Measurements from ENCODE around the gene RALGPS1.

Gene RALGPS1, protein sequence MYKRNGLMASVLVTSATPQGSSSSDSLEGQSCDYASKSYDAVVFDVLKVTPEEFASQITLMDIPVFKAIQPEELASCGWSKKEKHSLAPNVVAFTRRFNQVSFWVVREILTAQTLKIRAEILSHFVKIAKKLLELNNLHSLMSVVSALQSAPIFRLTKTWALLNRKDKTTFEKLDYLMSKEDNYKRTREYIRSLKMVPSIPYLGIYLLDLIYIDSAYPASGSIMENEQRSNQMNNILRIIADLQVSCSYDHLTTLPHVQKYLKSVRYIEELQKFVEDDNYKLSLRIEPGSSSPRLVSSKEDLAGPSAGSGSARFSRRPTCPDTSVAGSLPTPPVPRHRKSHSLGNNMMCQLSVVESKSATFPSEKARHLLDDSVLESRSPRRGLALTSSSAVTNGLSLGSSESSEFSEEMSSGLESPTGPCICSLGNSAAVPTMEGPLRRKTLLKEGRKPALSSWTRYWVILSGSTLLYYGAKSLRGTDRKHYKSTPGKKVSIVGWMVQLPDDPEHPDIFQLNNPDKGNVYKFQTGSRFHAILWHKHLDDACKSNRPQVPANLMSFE

DNA sequence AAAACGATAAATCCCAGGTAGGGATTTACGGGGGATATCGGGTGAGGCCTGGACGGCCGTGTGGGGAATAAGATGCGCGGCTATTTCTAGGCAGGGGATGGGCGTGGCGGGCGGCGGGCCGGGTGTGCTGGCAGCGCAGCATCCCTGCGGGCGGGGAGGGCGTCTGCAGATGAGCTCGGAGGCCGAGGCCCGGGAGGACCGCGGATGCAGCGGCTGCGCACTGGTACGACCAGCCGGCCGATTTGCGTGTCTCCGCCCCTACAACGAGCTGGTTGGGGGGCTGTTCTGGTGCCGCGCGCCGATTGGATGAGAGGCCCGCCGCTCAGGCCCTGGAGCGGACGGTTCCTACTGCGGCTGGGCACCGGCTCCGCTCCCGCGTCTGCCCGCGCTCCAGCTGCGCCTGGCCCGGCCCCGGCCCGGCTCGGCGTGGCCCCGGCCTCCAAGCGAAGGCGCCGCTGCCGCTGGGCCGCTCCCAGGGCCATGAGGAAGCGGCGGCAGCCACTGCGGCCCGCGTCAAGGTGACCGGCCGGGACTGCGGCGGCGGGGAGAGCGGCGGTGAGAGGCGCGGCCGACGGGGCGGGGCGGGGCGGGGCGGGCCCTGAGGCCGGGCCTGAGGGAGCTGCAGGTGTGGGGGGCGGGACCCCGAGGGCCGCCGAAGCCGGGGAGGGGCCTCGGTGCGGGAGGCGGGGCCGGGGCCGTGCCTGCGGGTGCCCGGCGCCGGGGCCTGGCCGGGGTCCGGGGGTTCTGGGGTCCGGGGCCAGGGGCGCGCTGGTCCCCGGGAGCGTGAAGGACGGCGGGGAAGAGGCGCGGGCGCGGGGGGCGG is at the start of gene RALGPS1:
RALGPS1 (plus strand) TSS at position 325 of the 823 bp plus-strand sequence. CDS start 47,508 bp downstream, outside the sequence.
- peak; percentile 96 for DNase-seq (ENCODE audit: low read depth)

DNA sequence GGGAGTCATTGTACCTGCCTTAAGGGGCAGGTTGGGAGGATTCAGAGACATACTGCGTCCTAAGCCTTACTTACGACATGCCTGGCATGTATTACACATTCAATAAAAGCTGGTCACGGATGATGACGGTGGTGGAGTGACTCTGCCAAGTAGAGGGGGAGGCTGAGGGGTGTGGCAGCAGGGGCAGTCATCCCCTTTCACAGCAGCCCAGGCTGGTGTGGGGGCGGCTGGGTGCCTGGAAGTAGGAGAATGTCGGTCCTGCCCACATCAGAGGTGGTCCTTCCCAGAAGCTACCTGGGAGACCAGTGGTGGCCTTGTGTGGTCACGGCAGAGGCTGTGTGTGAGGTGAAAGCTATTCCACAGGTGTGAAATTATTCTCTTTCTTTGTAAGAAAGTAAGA is 45.2 kb upstream of the RALGPS1 start:
- no peak for DNase-seq (ENCODE audit: low read depth)

DNA sequence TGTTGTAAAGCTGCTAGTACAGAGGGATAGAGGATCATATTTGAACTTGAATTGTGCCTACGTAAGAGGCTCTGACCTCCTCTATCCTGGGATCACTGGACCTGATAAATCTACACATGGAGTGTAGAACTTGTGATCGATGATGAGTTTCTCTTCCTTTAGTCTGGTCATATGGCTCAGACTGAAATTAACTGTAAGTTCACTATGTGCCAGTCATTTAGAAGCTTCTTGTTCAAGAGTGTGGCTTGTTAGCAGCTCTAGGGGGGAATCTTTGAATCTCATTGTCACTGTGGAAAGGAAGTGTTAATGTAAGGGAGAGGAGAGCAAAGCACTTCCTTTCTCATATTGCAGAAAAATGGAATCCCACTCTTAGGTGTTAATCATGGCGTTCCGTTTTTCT is 42.1 kb upstream of the RALGPS1 start:
- no peak for DNase-seq (ENCODE audit: low read depth)

DNA sequence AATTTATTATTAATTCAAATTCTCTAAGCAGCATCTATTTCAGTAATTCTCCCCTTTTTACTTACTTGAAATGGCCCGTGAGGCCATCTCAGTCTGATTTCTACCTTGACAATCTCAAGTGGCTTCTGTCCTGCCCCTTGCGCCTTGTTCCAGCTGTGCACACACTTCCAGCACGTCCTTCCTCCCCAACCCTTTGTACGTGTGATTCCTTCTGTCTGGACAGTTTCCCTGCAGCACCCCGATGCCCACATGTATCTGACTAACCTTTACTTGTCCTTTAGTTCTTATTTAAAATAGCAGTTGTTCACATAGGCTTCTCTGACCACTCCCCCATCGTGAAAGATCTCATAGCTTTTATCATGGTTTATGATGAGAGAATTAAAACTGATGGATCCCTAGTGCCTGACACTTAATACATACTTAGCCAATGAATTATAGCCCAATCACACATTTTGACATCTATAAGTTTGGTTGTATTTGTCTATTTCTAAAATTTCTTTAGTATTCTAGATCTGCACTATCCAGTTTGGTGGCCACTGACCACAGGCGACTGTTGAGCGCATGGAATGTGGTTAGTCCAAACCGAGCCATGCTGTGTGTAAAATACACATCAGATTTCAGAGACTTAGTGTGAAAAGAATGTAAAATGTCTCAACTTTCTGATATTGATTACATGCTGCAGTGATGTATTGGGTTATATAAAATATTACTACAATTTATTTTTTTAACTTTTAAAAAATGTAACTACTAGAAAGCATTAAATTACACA is 39.9 kb upstream of the RALGPS1 start:
- peak; percentile 19 for DNase-seq (ENCODE audit: low read depth)

DNA sequence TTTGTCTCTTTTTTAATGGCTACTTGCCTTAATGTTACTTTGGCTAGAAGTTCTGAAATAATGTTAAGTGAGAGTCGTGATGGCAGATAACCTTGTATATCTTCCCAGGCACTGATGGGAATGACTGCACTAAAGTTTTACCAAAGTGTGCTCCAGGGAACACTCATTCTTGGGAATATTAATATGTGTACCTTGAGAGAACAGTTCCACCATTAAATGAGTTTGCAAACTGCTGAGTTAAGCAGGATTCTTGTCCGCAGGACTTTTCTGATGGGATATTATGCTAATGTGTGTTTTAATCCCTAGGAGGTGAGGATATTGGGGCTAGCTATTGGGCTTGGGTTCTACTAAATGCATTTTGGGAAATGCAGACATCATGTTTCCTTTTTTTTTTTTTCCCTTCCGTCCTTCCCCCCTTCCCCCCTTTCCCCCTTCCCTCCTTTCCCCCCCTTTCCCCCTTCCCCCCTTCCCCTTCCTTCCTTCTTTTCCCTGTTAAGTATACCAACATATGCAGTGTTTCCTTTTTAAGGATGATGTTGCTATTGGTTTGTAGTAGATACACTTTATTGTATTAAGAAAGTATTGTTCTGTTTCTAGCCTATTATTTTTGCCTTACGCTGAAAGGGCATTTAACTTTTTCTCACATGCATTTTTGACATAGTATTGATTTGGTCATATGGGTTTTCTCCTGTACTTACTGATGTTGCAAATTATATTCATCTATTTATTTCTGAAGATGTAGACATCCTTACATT is 38.6 kb upstream of the RALGPS1 start:
- DNase-seq (ENCODE audit: low read depth), result no peak

DNA sequence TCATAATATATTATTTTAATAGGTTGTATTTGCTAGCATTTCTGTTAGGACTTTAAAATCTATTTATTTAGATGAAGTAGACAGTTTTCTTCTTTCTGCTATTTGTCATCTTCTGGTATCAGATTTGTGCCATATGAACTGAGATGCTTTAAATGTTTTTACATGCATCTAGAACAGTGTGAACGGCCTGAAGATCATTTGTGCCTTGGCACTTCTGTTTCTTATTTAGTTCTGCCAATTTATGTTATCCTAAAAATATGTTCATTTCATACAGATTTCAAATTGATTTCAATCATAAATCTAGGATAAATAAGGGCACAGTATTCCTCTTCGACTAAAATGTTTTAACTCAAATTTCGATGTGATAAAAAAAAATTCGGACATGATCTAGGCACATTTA is 38.1 kb upstream of the RALGPS1 start:
- no peak for DNase-seq (ENCODE audit: low read depth)

DNA sequence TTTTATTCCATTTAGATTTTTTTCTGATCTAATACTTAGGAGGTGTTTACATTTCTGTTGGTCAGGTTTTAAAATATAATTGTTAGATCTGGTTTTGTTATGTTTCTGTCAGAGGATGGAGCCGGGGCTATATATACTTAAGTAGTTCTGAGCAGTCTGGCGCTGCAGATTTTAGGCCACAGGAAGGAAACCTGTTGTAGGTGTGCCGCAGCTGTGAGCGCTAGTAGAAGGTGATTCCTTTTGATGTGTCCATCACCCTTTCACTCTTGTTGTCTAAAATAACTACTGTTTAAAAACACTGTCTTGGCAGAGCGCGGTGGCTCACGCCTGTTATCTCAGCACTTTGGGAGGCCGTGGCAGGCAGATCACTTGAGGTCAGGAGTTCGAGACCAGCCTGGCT is 37.2 kb upstream of the RALGPS1 start:
- DNase-seq (ENCODE audit: low read depth), result no peak

DNA sequence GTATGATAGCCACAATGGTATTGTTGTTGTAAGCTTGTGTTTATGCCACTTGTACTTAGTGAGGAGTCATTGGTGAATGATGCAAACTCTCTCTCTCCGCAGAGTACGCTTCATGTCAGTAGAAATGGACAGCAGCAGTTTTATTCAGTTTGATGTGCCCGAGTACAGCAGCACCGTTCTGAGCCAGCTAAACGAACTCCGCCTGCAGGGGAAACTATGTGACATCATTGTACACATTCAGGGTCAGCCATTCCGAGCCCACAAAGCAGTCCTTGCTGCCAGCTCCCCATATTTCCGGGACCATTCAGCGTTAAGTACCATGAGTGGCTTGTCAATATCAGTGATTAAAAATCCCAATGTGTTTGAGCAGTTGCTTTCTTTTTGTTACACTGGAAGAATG is 35.3 kb upstream of the RALGPS1 start:
- no peak for DNase-seq (ENCODE audit: low read depth)

DNA sequence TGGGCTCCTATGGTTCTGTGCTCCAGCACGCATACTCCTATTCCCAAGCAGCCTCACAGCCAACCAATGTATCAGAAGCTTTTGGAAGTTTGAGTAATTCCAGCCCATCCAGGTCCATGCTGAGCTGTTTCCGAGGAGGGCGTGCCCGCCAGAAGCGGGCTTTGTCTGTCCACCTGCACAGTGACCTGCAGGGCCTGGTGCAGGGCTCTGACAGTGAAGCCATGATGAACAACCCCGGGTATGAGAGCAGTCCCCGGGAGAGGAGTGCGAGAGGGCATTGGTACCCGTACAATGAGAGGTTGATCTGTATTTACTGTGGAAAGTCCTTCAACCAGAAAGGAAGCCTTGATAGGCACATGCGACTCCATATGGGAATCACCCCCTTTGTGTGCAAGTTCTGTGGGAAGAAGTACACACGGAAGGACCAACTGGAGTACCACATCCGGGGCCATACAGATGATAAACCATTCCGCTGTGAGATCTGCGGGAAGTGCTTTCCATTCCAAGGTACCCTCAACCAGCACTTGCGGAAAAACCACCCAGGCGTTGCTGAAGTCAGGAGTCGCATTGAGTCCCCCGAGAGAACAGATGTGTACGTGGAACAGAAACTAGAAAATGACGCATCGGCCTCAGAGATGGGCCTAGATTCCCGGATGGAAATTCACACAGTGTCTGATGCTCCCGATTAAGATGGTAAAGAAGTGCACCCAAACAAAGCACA is 34.2 kb upstream of the RALGPS1 start:
- DNase-seq (ENCODE audit: low read depth), result no peak

DNA sequence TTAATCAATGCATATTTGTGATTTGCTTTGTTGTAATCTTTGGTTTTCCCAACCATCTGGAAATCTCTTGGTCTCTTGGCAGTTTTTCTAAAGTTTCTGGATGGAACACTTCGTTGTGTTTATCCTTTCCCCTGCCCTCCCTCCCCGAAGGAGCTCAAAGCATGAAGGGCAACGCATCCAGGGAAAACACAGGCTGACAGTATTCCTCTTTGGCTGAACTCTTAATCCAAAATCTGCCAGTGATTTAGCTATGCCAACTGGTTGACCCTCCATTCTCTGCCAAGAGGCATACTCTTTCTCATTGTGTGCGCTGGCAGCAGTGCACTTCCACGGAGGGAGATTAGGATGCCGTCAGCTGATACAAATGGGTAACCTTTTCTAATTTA is 33.6 kb upstream of the RALGPS1 start:
- no peak for DNase-seq (ENCODE audit: low read depth)

DNA sequence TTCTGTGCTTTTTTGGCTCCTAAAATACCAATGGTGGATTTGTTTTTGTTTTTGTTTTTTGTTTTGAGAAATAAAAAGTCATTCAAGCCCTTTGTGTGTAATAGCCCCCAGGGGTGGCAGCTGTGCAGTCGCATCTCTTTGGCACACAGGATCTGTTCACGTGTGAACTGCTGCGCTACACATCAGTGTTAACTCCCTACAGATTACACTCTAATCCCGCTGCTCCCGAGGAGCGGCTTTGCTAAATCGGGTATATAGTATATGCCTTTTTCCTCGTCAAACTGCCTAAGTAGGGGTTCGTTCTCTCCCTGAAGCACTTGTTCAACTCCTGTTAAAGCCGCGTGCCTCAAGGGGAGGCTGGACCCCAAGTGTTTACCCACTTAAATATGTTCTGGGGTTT is 31.8 kb upstream of the RALGPS1 start:
- no peak for DNase-seq (ENCODE audit: low read depth)

DNA sequence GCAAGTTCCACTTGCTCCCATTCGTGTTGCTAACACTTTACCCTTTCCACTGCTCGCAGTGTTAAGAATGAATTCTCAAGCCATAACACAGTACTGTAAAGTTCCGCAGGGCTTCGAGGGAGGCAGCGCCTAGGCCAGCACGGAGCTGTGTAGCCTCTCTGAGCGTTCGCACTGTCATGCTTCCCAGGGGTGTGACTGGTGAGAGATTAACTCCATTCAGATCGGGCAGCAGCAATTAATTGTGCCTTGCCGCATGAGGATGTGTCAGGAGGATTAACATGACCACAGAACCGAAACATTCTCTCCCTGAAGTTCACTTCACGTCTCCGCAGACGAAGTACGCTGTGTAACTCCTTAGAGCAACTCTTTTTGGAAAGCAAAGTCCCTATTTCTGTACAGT is 30.9 kb upstream of the RALGPS1 start:
- DNase-seq (ENCODE audit: low read depth), result no peak

DNA sequence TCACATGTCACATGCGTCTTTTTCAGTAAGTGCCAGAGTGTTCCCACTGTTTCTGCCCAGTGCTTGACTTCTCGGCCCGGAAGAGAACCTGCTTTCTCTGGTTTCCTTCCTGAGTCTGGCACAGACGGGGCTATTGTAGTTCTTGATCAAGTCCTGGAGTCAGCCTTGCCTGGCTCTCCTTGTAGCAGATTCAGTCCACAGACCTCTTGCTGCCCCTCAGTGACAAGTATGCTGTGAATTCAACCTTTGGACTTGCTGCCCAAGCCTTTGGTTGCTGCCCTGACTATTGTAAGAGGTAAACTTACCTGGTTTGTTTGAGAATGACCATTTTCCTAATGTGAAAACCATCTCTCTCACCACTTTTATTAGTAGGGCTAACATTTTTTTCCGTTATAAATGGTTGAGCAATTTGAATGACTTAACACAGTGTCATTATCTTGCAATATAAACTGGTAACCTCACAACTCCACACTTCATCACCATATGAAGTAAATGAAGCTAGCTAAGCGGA is 29.4 kb upstream of the RALGPS1 start:
- peak; percentile 12 for DNase-seq (ENCODE audit: low read depth)

DNA sequence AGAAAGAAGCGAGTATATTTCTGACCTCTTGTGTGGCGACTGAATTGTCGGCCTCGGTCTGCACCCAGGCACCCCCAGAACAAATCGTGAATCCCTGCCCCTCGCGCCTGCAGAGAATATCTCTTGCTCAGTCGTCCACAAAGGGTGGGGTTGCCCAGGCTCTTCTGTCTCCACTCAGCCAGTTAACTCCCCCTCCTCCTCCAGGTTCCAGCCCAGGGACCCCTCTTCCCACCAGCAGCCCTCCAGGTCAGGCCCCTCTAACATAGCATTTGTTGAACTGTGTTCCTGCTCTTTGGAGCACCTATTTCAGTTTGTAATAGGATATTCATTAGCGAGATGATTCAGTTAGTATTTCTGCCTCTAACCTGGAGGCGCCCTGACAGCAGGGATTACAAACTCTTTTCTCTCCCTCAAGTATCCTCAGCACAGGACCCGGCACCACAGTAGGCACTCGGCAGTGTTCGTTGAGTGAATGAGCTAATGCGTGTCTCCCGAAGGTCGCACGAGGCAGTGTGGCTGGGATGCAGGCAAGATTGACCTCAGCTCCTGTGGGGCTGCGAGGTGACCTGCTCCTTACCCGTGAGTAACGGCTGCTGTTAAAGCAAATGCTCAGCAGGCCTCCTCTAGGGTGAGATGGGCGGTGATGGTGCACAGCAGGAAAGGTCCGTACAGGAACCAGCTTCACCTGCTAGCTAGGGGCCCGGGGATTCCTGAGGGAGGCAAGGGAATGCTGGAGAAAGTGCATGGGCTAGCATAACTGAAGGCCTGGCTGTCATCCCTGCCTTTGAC is 28.4 kb upstream of the RALGPS1 start:
- no peak for DNase-seq (ENCODE audit: low read depth)

DNA sequence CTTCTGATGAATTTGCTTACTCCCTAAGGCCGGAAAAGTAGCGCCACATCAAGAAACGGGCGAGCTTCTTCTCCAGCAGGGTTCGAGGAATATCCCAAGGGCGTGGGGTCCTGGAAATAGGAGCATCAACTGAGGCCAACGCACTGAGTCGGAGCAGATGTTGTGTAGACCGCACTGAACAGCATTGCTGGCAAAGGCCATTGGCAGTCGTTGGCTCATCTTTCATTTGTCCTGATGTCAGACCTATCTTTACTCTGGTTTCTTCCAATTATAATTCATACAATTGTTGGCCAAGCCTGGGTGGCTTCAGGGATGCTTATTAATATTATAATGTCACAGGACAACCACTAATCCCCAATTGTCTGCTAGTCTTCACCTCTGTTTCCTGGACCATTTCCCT is 27.7 kb upstream of the RALGPS1 start:
- no peak for DNase-seq (ENCODE audit: low read depth)

DNA sequence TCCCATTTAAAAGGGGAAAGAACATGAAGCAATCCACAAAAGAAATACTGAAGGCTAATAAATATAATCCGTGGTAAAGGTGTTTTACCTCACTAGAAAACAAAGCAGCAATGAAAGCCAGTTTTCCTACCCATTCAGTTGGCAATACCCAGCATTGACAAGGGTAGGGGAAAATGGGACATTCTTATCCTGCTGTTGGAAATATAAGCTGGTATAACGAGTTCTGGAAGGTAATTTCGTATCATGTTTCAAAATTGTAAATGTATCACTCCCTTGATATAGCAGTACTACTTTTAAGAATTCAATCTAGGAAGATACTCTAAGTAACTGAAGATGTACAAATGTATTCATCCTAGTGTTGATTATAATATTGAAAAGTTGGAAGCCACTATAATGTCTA is 22.9 kb upstream of the RALGPS1 start:
- DNase-seq (ENCODE audit: low read depth), result no peak

DNA sequence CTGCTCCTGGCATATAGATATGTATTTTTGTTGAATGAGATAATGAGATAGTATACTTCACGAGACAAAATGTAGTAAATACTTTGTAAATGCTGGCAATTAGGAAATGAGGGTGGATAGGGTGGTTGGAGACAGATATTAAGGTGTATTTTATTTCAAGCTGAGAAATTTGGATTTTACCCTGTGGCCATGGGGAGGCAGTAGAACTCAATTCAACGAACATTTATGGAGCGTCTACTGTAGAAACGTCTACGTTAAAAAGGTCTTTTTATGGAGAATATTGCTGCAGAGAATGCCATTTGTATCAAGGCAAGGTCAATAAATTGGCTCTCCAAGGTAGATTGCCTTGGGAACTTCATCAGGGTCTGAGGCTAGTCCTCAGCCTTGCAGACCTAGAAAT is 21.5 kb upstream of the RALGPS1 start:
- DNase-seq (ENCODE audit: low read depth), result no peak

DNA sequence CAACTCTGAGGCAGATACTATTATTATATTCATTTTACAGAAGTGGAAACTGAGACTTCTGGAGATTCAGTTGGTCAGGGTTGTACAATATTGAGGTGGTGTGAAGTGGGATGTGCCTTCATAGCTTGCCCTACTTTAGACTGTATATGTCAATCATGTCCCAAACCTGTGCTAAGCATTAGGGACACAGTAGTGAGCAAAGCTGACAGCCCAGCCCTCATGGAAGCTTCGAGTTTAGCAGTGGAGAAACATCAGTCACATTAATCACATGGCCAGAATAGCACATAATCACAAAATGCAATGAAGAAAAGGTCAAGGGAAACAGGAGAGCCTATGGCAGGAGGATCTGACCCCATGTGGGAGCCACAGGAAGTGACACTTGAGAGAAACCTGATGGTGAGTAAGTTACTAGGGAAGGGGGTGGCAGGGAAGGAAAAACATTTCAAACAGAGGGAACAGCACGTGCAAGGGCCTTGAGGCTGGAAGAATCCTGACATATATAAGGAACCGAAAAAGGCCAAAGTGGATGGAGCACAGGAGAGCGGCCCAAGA is 20.5 kb upstream of the RALGPS1 start:
- DNase-seq (ENCODE audit: low read depth), result no peak

DNA sequence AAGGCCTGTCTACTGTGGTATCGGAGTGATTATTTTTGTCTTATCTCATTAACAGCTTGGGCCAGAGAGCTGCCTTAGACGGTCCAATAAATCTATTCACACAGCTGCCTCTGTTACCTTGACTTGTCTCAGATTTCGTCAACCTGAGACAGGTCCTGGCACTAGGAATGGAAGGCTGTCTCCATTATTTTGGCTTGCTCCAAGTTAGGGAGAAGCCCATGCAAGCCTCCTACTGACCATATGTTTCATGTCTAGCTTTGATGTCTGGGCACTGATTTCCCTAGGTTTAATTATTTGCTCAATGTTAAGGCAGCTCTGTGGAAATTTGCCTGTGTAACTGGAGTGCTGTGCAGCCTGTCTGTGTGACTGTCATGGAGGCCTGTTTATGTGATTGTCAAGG is 12.4 kb upstream of the RALGPS1 start:
- no peak for DNase-seq (ENCODE audit: low read depth)

DNA sequence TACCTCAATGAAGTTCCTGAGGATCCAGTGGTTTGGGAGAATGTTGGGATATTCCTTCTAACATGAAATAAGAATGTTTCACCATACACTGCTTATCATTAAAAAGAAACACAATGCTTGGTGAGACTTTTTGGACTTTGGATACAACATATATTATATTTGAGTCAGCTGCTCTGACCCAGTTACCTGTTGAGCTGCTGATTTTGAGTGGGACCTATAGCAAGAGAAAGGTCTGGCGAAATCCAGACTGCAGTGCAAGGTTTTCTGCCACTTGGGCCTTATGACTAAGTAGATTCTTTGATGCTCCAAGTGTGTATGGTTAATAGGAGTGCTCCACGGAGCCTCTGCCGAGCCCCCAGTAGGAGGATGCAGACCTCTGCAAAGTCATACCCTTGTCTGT is 10.0 kb upstream of the RALGPS1 start:
- no peak for DNase-seq (ENCODE audit: low read depth)
